ENCODE measurements around the gene DAPK1. TPM values are rescaled to one million over a fixed set of nuclear protein-coding genes. Genes with fewer than 3 reads are reported as not detected.

DAPK1 gene
- total and polyA plus RNA-seq, 2 donors (not counting 1 experiment from before 2014, with no cell fraction given), result 1.7 to 2.8 TPM

GRCh38 chr9:87562530-87563170, 65.0 kb downstream of the DAPK1 start:
- no peaks in the 10 kb centered on the region for H3K36me3 ChIP-seq (replicated peaks in 1 of 2; ENCODE audit: control extremely low read depth in 1 of 2, control insufficient read depth in 1 of 2, extremely low read depth in 1 of 2, insufficient read depth in 2 of 2, low read length in 1 of 2)
- H3K27ac ChIP-seq (ENCODE audit: low read length in 2 of 2), result no peak overlapping the region
- ChIA-PET CTCF (no interaction called here), POLR2A (no interaction called here)
- Mint-ChIP-seq H3K9me3 (ENCODE audit: insufficient read depth) (no peaks in the 10 kb centered on the region), H3K4me3 (no peak overlapping the region), H3K27me3 (no peaks in the 10 kb centered on the region), H3K4me1 (no peaks in the 10 kb centered on the region), H3K27ac (no peak overlapping the region)
- ATAC-seq (ENCODE audit: low read depth) (no peak), DNase-seq (no peak)
- H2AFZ ChIP-seq (ENCODE audit: insufficient read depth, low read depth, low read length, poor library complexity, severe bottlenecking), result no peak overlapping the region
- intact Hi-C loops (cut with micrococcal nuclease), result no loop called here
- H3K9me3 ChIP-seq (ENCODE audit: control extremely low read depth in 1 of 3, control insufficient read depth in 2 of 3, insufficient read depth in 1 of 3, low read length in 2 of 3), result no peaks in the 10 kb centered on the region
- WGBS (ENCODE audit: insufficient coverage), result 100% methylated on average over 1 of the region's 2 CpGs
- H3K4me3 ChIP-seq (ENCODE audit: control extremely low read depth in 1 of 5, extremely low read depth in 1 of 5, insufficient read depth in 1 of 5, low read depth in 2 of 5, low read length in 4 of 5), result no peak overlapping the region
- no peaks in the 10 kb centered on the region for H4K20me1 ChIP-seq (ENCODE audit: control insufficient read depth, insufficient read depth, low read length, poor library complexity, severe bottlenecking)
- no peak overlapping the region for H3K4me2 ChIP-seq (replicated peaks; ENCODE audit: low read depth, low read length, poor library complexity, severe bottlenecking)
- no peaks in the 10 kb centered on the region for H3K27me3 ChIP-seq (replicated peaks in 1 of 4; ENCODE audit: control extremely low read depth in 1 of 4, control insufficient read depth in 3 of 4, insufficient read depth in 4 of 4, low read length in 3 of 4)
- TF ChIP-seq EZH2 (IDR thresholded peaks at IDR 0.05; ENCODE audit: borderline replicate concordance, insufficient read depth, low read depth, low read length, poor library complexity, severe bottlenecking) (no peak), CTCF (IDR thresholded peaks at IDR 0.05) (no peak)
- H3K9ac ChIP-seq (ENCODE audit: low read length), result no peak overlapping the region
- no peaks in the 10 kb centered on the region for H3K79me2 ChIP-seq (ENCODE audit: control insufficient read depth, insufficient read depth, low read length)
- H3K4me1 ChIP-seq (ENCODE audit: control insufficient read depth in 2 of 2, insufficient read depth in 2 of 2, low read length in 2 of 2), result no peaks in the 10 kb centered on the region

- WGBS (ENCODE audit: insufficient coverage), result no CpG with 5 or more reads among the region's 1 CpG
- H3K36me3 ChIP-seq (replicated peaks in 1 of 2; ENCODE audit: control extremely low read depth in 1 of 2, control insufficient read depth in 1 of 2, extremely low read depth in 1 of 2, insufficient read depth in 2 of 2, low read length in 1 of 2), result no peaks in the 10 kb centered on the region
- H3K4me1 ChIP-seq (ENCODE audit: control insufficient read depth in 2 of 2, insufficient read depth in 2 of 2, low read length in 2 of 2), result no peaks in the 10 kb centered on the region
- H3K27me3 ChIP-seq (replicated peaks in 1 of 4; ENCODE audit: control extremely low read depth in 1 of 4, control insufficient read depth in 3 of 4, insufficient read depth in 4 of 4, low read length in 3 of 4), result no peaks in the 10 kb centered on the region
- no peak overlapping the region for H3K4me2 ChIP-seq (replicated peaks; ENCODE audit: low read depth, low read length, poor library complexity, severe bottlenecking)
- DNase-seq (no peak), ATAC-seq (ENCODE audit: low read depth) (no peak)
- H3K9me3 ChIP-seq (ENCODE audit: control extremely low read depth in 1 of 3, control insufficient read depth in 2 of 3, insufficient read depth in 1 of 3, low read length in 2 of 3), result no peaks in the 10 kb centered on the region
- Mint-ChIP-seq H3K4me3 (no peak overlapping the region), H3K9me3 (ENCODE audit: insufficient read depth) (no peaks in the 10 kb centered on the region), H3K4me1 (no peaks in the 10 kb centered on the region), H3K27ac (no peak overlapping the region), H3K27me3 (no peaks in the 10 kb centered on the region)
- TF ChIP-seq CTCF (IDR thresholded peaks at IDR 0.05) (no peak), EZH2 (IDR thresholded peaks at IDR 0.05; ENCODE audit: borderline replicate concordance, insufficient read depth, low read depth, low read length, poor library complexity, severe bottlenecking) (no peak)
- ChIA-PET POLR2A (no interaction called here), CTCF (interaction anchor here (1.7 kb wide), 1 partner anchor 16 kb away, joined by 3 read pairs; no protein-coding TSS in a partner anchor)
- H3K27ac ChIP-seq (ENCODE audit: low read length in 2 of 2), result no peak overlapping the region
- H4K20me1 ChIP-seq (ENCODE audit: control insufficient read depth, insufficient read depth, low read length, poor library complexity, severe bottlenecking), result no peaks in the 10 kb centered on the region
- no peak overlapping the region for H3K9ac ChIP-seq (ENCODE audit: low read length)
- no peaks in the 10 kb centered on the region for H3K79me2 ChIP-seq (ENCODE audit: control insufficient read depth, insufficient read depth, low read length)
- H3K4me3 ChIP-seq (ENCODE audit: control extremely low read depth in 1 of 5, extremely low read depth in 1 of 5, insufficient read depth in 1 of 5, low read depth in 2 of 5, low read length in 4 of 5), result no peak overlapping the region
- intact Hi-C loops (cut with micrococcal nuclease), result no loop called here
- no peak overlapping the region for H2AFZ ChIP-seq (ENCODE audit: insufficient read depth, low read depth, low read length, poor library complexity, severe bottlenecking)
Observed at GRCh38 chr9:87564111-87564510, 66.4 kb downstream of the DAPK1 start.
